Activated CD4-positive, CD25-positive, alpha-beta regulatory T cell treated with anti-CD3 and anti-CD28 coated beads, Interleukin-2, amount 50 U/mL, for 16 hours (primary cell): ENCODE data around the gene SLC16A13.
"Not testable (repeated sequence)": the region's sequence is repeated elsewhere in the genome, so short reads cannot be mapped to it uniquely, and the experiment has no call there.

Experiments used
- DNase-seq: peaks from one replicate; pipeline ENCODE4 v3.0.0-alpha.2; 2020; ENCODE audit warnings: low read depth, low spot score

SLC16A13 gene

DNA sequence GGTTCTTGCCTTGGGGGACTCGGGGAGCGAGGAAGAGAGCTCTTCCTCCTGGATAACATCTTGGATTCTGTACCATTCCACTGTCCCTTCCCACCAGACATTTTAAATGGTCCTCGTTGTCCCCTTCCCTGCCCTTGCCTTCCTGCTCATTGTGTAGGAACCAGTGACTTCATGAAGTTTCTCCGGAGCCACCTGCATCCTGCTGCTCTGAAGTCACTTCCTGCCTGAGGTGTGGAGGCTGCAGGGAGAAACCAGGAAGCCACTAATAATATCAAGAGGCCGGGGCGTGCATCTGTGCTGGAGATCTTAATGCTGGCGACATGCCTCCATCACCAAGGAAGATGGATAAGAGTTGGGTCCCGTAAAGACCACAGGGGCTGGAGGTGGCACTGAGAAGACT lies 6.2 kb upstream of the SLC16A13 start:
- no peak for DNase-seq

DNA sequence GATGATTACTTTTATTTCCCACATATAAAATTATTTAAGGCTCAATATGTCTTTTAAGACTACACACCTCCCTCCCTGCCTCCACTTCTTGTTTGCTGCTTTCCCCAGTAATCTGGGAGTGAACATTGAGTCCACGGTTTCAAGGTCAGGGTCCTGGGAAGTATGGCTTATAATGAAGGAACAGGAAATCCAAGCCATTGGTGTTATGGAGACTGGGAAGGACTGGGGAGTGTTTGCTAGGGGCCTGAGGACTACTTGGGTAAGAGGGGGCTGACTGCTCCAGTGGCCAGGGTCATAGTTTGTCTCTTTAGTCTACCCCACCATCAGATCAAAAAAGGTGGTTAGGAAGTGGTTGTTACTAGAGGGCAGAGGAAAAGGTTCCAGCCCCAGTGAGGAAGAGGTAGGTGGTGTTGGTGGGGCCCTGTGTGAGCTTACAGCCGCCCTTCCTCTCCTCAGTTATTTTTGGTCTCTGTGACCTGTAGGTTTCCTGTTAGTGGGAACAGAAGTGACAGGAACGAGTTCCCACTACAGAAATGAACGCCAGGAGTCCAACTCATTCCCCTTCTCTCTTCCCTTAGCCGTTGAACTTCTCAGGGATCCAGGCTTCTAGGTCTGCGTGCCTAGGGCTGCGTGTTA lies 742 bp upstream of the SLC16A13 start:
- no peak for DNase-seq

DNA sequence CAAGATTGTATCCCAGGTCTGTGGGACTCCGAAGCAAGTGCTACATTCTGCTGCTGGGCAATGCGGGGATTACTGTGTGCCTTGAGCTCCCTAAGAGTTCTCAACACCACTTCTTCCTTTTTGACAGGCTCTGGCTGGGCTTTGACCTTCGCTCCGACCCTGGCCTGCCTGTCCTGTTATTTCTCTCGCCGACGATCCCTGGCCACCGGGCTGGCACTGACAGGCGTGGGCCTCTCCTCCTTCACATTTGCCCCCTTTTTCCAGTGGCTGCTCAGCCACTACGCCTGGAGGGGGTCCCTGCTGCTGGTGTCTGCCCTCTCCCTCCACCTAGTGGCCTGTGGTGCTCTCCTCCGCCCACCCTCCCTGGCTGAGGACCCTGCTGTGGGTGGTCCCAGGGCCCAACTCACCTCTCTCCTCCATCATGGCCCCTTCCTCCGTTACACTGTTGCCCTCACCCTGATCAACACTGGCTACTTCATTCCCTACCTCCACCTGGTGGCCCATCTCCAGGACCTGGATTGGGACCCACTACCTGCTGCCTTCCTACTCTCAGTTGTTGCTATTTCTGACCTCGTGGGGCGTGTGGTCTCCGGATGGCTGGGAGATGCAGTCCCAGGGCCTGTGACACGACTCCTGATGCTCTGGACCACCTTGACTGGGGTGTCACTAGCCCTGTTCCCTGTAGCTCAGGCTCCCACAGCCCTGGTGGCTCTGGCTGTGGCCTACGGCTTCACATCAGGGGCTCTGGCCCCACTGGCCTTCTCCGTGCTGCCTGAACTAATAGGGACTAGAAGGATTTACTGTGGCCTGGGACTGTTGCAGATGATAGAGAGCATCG lies 2.4 kb downstream of the SLC16A13 start:
- DNase-seq, result no peak

DNA sequence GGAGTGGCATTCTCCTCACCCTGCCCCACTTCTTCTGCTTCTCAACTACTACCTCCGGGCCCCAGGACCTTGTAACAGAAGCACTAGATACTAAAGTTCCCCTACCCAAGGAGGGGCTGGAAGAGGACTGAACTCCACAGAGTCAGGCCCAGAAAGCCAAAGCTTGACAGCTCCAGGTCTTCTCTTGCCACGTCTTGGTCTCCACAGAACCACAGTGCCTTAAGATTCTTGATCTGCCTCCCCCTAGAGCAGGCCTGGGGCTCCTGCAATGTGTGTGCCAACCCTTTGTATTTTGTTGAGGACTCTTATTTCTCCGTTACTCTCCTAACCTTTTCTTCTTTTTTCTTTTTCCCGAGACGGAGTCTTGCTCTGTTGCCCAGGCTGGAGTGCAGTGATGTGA lies 4.0 kb downstream of the SLC16A13 start:
- DNase-seq, result no peak

DNA sequence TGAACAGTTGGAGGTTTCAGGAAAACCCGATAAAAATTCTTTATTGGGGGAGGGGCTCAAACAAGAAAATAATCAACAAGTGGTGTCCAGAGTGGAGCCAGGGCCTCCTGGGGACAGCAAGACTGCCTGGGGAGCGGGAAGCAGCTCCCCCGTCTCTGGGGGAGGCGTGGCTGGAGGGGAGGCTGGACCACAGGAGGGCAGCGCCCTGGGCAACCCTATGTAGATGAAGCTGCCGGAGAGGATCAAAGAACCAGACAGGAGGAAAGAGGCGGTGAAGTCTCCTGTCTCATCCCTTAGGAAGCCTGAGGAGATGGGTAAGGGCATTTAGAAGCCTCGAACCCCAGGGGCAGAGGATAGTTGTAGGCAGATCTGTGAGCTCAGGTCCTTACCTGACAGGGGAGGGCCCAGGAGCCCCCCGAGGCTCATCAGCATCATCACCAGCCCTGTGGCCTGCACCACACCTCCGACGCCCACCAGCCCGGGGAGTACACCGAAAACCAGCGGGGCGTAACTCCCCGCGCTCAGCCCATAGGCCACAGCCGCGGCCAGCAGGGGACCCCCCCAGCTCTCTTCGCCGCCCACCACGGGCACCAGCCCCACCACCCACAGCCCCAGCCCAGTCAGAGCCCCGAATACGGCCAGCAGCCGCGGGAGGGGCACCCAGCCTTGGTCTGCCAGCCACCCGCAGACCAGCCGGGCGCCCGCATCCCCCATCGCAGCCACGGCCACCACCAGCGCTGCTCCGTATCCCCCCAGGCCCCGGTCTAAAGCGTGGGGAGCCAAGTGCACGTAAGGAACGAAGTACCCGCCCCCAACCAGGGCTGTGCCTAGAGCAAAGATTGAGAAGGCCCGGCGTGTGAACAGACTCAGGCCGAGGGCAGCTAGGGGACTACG lies 6.0 kb downstream of the SLC16A13 start:
- no peak for DNase-seq

DNA sequence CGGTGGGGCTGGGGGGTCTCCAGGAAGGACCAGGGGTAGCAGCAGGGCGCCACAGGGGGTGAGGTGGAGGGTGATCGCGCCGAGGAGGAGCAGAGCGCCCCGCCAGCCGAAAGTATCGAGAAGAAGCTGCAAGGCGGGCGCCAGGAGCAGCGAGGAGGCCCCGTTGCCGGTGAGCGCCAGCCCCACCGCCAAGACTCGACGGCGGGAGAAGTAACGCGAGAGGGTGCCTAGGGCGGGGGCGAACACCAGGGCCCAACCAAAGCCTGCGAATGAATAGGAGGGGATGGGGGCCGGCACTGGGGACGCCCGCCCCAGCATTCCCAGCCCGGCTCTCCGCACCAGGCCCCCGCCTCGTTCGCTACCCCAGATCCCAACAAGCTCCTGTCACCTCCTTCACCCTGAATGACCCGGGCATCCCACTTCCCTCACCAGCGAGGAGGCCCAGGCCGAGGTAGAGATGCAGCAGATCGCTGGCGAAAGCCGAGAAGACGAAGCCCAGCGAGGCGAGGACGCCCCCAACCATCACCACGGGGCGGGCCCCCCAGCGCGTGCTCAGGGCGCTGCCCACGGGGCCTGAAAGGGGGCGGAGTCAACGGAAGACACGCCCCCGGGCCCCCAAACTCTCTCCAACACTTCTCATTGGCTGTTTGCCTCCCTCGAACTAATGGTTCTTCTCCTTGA lies 6.8 kb downstream of the SLC16A13 start:
- DNase-seq, result no peak

DNA sequence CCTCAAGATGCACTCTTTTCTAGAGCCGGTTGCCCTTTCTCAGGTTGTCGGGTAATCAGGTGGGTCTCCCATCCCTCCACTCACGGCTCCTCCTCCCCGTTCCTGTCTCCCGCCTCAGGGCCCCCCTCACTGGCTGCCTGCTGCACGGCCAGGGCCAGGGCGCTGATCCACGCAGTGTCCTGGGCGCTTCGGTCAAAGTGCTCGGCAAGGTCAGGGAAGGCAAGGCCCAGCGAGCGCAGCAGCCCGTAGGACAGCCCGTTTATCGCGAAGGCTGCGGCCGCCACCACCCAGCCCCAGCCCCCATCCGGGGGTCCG lies 7.3 kb downstream of the SLC16A13 start:
- no peak for DNase-seq

DNA sequence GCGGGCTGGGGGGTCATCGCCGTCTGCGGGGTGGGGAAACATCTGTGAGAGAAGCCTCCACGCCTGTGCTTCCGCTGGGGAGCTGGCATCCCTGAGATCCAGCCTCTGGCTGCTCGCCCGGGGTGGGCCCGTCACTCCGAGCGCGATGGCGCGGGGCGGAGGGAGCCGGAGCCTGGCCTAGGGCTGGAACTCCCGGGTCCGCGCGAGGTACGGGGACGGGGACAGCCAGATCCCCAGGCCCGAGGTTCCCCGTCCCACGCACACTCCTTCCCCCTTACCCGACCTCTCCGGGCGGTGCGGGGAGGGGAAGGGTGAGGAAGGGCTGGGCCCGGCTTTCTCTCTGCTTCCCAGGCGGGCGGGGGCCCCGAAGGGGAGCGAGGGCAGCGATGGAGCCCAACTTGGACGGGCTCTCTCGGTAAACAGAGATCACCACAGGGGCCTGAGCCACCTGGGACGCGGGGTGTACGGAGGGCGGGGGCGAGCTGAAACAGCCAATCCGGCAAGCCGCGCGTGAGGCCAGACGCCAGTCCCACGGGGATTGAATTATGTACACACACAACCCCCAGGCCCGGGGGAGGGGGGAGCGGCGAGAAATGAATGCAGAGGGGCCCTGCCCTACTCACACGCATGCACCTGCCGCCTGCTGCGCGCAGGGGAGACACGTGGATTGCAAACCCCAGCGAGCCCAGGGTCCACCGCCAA lies 7.8 kb downstream of the SLC16A13 start, which contains the start of gene SLC16A11:
Gene SLC16A11, minus strand, starts transcription at position 596 of the 702 bp plus-strand sequence. Its CDS starts 579 bp downstream, at position 17.
- DNase-seq, result no peak

DNA sequence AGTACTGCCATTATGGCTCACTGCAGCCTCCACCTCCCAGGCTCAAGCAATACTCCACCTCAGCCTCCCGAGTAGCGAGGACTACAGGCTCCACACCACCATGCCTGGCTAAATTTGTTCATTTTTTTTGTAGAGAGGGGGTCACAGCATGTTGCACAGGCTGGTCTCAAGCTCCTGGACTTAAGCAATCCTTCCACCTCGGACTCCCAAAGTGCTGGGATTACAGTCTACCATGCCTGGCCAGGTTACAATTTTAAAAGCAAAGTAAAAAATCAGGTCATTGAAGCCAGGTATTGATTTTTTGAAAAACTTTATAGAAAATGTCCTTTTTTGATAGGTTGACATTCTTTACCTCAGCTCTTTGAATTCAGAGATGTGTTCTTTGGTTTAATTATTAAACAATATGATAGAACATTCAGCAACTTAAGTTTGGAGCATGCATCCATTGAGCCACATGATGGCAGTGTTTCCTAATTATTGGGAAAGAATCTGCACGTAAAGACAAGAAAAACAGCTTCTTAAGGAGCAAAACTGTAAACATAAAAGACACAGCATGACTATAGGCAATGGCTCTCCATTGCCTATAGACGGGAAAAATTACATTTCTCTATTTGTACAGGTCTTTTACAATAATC lies 9.8 kb downstream of the SLC16A13 start:
- DNase-seq, result no peak

DNA sequence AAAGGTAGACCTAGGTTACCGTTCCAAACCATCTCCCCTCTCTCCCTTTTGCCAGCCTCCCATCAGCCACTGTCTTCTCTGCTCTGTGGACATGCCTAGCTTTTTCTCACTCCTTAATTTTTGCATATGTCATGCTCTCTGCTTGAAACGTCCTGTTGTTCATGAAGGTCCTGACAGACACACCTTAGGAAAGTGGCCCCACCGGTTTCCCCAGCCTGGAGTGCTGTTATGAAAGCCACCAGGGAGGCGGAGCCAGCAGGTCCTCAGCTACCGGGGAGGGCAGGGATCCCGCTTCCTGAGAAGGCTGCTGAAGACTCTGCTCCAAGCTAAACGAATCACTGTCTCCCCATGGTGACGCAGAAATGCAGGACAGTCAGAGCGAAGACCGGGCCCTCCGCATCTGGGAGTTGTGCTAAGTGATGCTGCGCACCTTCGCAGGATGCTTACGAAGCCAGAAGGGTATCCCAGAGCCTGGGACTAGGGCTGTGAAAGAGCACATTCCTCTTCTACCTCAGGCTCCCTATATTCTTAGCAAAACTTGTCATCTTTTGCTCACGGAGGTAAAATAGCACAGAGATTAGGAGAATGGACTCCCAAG lies 10.4 kb downstream of the SLC16A13 start:
- no peak for DNase-seq

DNA sequence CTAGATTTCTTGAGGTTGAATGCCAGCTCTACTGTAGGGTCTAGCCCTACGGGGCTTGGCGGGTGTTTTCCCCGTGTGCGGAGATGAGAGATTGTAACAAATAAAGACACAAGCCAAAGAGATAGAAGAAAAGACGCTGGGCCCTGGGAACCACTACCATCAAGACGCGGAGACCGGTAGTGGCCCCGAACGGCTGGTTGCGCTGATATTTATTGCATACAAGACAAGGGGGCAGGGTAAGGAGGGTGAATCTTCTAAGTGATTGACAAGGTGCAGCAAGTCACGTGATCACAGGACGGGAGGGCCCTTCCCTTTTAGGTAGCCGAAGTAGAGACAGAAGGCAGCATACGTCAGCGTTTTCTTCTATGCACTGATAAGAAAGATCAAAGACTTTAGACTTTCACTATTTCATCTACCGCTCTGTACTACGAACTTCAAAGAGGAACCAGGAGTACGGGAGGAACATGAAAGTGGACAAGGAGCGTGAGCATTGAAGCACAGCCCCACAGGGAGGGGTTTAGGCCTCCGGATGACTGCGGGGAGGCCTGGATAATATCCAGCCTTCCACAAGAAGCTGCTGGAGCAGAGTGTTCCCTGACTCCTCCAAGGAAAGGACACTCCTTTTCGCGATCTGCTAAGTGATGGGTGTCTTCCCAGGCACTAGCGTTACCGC lies 11.0 kb downstream of the SLC16A13 start:
- peak; percentile 60 for DNase-seq

DNA sequence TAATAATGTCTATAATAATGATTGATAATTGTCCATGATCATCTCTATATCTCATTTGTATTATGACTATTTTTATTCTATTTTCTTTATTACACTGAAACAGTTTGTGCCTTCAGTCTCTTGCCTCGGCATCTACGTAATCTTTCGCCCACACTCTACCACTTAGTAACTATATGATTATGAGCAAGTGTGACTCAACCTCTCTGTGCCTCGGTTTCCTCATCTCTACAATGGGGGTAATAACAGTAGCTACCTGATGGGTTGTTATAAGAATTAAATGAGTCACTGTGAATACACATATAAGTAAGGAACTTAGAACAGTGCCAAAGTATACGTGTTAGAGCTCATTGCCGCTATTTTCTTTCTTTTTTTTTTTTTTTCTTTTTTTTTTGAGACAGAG lies 11.8 kb downstream of the SLC16A13 start:
- DNase-seq, result no peak

DNA sequence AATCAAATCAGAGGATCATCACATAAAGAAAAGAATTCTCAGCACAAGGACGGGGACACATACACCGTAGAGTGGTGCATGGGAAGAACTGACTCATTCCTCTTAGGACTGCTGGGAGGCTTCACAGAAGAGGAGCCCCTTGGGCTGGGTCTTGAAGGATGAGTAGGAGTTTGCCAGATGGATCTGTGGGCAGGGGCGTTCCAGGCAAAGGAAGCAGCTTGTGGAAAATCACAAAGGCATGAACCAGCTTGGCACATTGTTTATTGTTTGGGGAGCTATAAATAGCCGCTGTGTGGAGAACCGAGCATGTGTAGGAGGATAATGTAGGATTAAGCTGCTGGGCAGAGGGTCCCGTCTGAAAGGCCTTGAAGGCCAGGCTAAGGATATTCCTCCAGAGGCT lies 13.2 kb downstream of the SLC16A13 start:
- no peak for DNase-seq

DNA sequence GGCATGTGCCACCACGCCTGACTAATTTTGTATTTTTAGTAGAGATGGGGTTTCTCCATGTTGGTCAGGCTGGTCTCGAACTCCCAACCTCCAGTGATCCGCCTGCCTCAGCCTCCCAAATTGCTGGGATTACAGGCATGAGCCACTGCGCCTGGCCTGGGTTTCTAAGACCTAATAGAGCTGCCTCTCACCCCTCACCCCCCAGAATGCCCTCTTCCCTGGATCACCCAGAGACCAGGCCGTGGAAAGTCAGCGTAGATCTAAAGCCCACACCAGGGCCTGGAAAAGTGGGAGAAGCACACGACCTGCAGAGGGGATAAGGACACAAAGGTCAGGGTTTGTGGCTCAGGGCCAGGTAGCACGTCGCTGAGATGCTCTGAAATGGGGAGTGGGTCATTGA lies 14.8 kb downstream of the SLC16A13 start:
- not testable (repeated sequence) for DNase-seq

DNA sequence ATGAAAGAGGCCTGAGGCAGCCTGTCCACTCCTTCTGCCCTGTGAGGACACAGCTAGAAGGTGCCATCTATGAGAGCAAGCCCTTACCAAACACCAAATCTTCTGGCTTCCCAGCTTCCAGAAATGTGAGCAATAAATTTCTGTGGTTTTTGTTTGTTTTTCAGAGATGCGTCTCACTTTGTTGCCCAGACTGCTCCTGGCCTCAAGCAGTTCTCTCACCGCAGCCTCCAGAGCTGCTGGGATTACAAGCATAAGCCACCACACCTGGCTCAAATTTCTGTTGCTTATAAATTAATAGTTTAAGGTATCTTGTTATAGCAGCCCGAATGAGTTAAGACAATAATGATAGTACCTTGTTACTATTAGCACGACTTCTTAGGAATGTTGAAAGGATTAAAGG lies 20.6 kb downstream of the SLC16A13 start:
- DNase-seq, result no peak

DNA sequence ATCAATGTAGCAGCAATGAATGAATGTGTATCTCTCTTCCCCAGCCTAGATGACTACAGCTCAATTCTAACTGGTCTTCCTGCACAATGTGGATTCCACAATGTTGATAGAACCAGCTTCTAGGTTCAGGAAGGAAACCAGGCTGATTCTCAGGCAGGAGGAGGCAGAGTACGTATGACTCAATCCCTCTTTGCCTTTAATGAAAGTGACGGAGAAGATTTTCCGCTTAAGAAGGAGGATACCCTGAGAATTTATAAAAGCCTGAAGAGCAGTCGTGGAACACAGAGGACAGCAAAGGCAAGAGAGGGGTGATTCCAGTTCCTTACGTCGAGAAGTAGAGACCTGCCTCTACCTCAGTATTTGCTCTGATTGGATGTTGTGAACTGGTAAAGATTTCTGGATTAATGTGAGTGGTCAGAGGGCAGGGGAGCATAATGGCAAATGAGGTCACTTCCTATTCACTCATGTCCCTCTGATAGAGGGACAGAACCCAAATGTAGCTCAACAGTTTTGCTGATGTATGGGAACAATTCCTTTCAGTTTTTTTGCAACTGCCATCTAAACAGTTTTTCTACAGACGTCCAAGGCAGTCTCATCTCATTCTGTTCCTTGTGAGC lies 23.1 kb downstream of the SLC16A13 start:
- no peak for DNase-seq

DNA sequence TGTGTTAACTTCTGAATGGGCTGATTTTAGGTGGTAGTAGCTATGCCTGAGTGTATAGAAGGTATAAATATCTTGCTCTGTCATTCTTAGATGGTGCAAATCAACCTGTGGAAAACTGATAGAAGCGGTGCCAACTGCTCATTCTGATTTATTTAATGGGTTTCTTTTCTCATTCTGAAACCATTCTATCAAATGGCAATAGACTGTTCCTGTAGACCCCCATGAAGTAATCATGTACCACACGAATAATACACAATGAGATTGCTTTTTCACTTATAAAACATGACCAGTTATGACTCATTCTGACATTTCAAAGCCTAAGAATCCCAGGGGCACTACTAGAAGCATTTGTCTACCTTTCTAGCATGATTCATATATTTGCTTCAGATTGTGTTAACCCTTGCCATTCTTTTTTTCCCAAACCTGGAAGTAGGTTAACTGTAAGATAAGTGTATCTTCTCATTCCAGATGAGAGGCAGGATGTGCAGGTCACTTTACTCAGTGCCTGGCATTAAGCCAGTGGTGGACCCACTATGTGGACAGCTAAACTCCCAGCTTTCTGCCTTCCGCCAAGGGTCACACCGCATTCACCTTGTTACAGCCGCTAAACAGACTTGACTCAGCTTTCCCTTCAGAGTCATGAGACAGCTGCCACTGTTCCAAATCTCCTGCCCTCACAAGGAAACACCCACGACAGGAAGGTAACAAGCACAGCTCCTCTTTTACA lies 24.5 kb downstream of the SLC16A13 start:
- DNase-seq, result no peak

DNA sequence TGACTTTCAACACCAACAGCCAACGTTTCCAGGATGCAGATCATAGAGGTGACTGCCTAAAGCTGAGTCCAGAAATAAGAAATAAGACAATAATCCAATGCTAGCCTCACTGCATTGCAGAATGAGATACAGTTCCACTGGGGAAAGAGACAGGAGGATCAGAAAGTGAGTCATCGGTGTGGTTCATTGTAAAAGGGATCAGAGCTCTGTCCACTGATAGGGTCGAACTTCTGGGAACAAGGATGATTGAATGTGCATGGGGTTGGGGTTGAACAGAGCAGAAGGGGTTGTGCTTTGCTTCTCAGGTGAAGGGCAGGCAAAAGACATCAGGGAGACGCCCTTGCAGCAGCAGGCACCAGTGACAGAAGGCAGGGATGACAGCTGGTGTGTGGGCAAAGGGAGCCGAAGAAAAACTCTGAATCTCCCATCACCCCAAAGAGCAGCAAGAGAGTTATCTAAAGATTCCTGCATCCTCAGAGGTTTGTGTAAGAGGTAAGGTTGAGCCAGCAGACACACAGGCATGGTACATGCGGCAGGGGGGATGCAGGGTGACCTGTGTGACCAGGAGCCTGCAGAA lies 27.8 kb downstream of the SLC16A13 start:
- no peak for DNase-seq
